HG03139 (cell line): ENCODE results near the gene AGAP9.
"Not testable (repeated sequence)": the region's sequence is repeated elsewhere in the genome, so short reads cannot be mapped to it uniquely, and the experiment has no call there.

Source experiments
- ATAC-seq: cut with Tn5 transposase; IDR thresholded peaks from one replicate; pipeline ENCODE4 v1.9.1; 2021; ENCODE audit not compliant: unreplicated experiment

The AGAP9 gene

GRCh38 chr10:47523475-47523874, at the start of gene AGAP9:
Gene AGAP9, minus strand, starts transcription at chr10:47523638. Its CDS starts 112 bp downstream, at chr10:47523526.
- ATAC-seq: not testable (repeated sequence)

- not testable (repeated sequence) for ATAC-seq
Observed at GRCh38 chr10:47571138-47571912, 47.9 kb upstream of the AGAP9 start.

- not testable (repeated sequence) for ATAC-seq
Observed at GRCh38 chr10:47566757-47567156, 43.3 kb upstream of the AGAP9 start.

GRCh38 chr10:47566108-47566699, 42.8 kb upstream of the AGAP9 start:
- ATAC-seq: not testable (repeated sequence)

- ATAC-seq: not testable (repeated sequence)
Observed at GRCh38 chr10:47565517-47565920, 42.1 kb upstream of the AGAP9 start.

GRCh38 chr10:47564953-47565352, 41.5 kb upstream of the AGAP9 start:
- ATAC-seq: not testable (repeated sequence)

- ATAC-seq: not testable (repeated sequence)
Observed at GRCh38 chr10:47564318-47564717, 40.9 kb upstream of the AGAP9 start.

- ATAC-seq: not testable (repeated sequence)
Observed at GRCh38 chr10:47560452-47560851, 37.0 kb upstream of the AGAP9 start.

GRCh38 chr10:47559718-47560308, 36.4 kb upstream of the AGAP9 start:
- not testable (repeated sequence) for ATAC-seq

GRCh38 chr10:47558109-47558508, 34.7 kb upstream of the AGAP9 start:
- not testable (repeated sequence) for ATAC-seq

- ATAC-seq: not testable (repeated sequence)
Observed at GRCh38 chr10:47557616-47558015, 34.2 kb upstream of the AGAP9 start.

- not testable (repeated sequence) for ATAC-seq
Observed at GRCh38 chr10:47555334-47555733, 31.9 kb upstream of the AGAP9 start.

GRCh38 chr10:47554552-47554951, 31.1 kb upstream of the AGAP9 start:
- not testable (repeated sequence) for ATAC-seq

- not testable (repeated sequence) for ATAC-seq
Observed at GRCh38 chr10:47553860-47554247, 30.4 kb upstream of the AGAP9 start.

- ATAC-seq: peak; percentile 85
Observed at GRCh38 chr10:47553214-47553859, 29.9 kb upstream of the AGAP9 start.

GRCh38 chr10:47552719-47553118, 29.3 kb upstream of the AGAP9 start:
- ATAC-seq: not testable (repeated sequence)

- ATAC-seq: not testable (repeated sequence)
Observed at GRCh38 chr10:47547286-47547685, 23.8 kb upstream of the AGAP9 start.

- ATAC-seq: not testable (repeated sequence)
Observed at GRCh38 chr10:47536430-47536829, 13.0 kb upstream of the AGAP9 start.

GRCh38 chr10:47502313-47502712, 21.1 kb downstream of the AGAP9 start:
- ATAC-seq: not testable (repeated sequence)

GRCh38 chr10:47494226-47494625, 29.2 kb downstream of the AGAP9 start:
- ATAC-seq: not testable (repeated sequence)

- ATAC-seq: not testable (repeated sequence)
Observed at GRCh38 chr10:47491600-47491999, 31.8 kb downstream of the AGAP9 start, which contains the start of gene FAM25G. Gene FAM25G, minus strand, starts transcription at chr10:47491700. Its CDS starts 26 bp downstream, at chr10:47491674.
